Panc1 (cell line): ENCODE results near the gene RFC5. TPM values are rescaled to one million over a fixed set of nuclear protein-coding genes. Genes with fewer than 3 reads are reported as not detected.
"Not testable (repeated sequence)": the region's sequence is repeated elsewhere in the genome, so short reads cannot be mapped to it uniquely, and the experiment has no call there.

ENCODE experiments used
- ATAC-seq: fragments of 200-7000 bp; cut with Tn5 transposase; 2 replicates; pipeline ENCODE4 v1.9.1; 2020; ENCODE audit warnings: mild to moderate bottlenecking, moderate library complexity
- BruUV-seq: library from RNA; stranded (reverse); fragments of 400-500 nt; replicated peaks from 2 replicates; lab custom pipeline; 2021; lab: Mats Ljungman, UMichigan
- CTCF ChIA-PET: fragments of 300-600 bp; sonication (Branson Sonifier 250); formaldehyde crosslinking; loops from one replicate; lab custom pipeline; 2022; ENCODE audit warnings: antibody characterized with exemption; lab: Charles Lee
- POLR2A ChIA-PET: fragments of 300-600 bp; sonication (Branson Sonifier 250); formaldehyde crosslinking; loops from one replicate; lab custom pipeline; 2022; ENCODE audit warnings: antibody characterized with exemption; lab: Charles Lee
- DNase-seq: peaks from one replicate; pipeline ENCODE4 v3.0.0-alpha.2; 2010; ENCODE audit warnings: low read depth, low spot score
- H3K27ac ChIP-seq: 2 replicates; pipeline ENCODE4 v1.5.1; 2011; ENCODE audit warnings: mild to moderate bottlenecking, low read length, inconsistent platforms
- H3K27me3 ChIP-seq: fragments of 200-500 bp; sonication (Bioruptor generic); 2 replicates; pipeline ENCODE4 v1.6.0; 2014; ENCODE audit warnings: low read length, inconsistent platforms; ENCODE audit not compliant: control insufficient read depth, insufficient read depth
- H3K36me3 ChIP-seq: fragments of 200-500 bp; sonication (Bioruptor generic); 2 replicates; pipeline ENCODE4 v1.5.1; 2014; ENCODE audit warnings: inconsistent platforms, mild to moderate bottlenecking, low read length, moderate library complexity; ENCODE audit not compliant: control insufficient read depth, insufficient read depth
- H3K4me1 ChIP-seq: 2 replicates; pipeline ENCODE4 v1.5.1; 2011; ENCODE audit warnings: inconsistent platforms, mild to moderate bottlenecking, low read length, moderate library complexity; ENCODE audit not compliant: control insufficient read depth, insufficient read depth
- H3K4me3 ChIP-seq, 2 experiments: 2 replicates each; pipeline ENCODE4 v1.5.1; 2011 to 2012; ENCODE audit warnings: low read depth in 2 of 2, low read length in 2 of 2, mild to moderate bottlenecking in 2 of 2, inconsistent platforms in 1 of 2, moderate library complexity in 1 of 2
- H3K9me3 ChIP-seq: fragments of 200-500 bp; sonication (Bioruptor generic); 2 replicates; pipeline ENCODE4 v1.5.1; 2014; ENCODE audit warnings: low read depth, mild to moderate bottlenecking, inconsistent platforms, low read length, moderate library complexity; ENCODE audit not compliant: control insufficient read depth, insufficient read depth
- CTCF ChIP-seq: fragments of 450-650 bp; IDR thresholded peaks from 2 replicates; pipeline ENCODE4 v1.5.1; 2017; ENCODE audit warnings: mild to moderate bottlenecking
- POLR2AphosphoS5 ChIP-seq: IDR thresholded peaks from 2 replicates; pipeline ENCODE4 v1.6.1; 2012; ENCODE audit warnings: mild to moderate bottlenecking, low read depth, low read length, moderate library complexity
- SIN3A ChIP-seq: IDR thresholded peaks from 2 replicates; pipeline ENCODE4 v1.6.1; 2012; ENCODE audit warnings: low read depth, mild to moderate bottlenecking, low read length, moderate library complexity, borderline replicate concordance; ENCODE audit not compliant: insufficient read depth
- TCF7L2 ChIP-seq: IDR thresholded peaks from 2 replicates; pipeline ENCODE4 v1.6.1; 2011; ENCODE audit warnings: mild to moderate bottlenecking, low read depth, low read length, inconsistent platforms
- in situ Hi-C: cut with HindIII; loops from 2 replicates; pipeline ENCODE4 v1.10.0; 2016; ENCODE audit warnings: low sequenced_read_pairs, low pct_unique_long_range_greater_than_20kb
- intact Hi-C: fragments of 100-400 bp; cut with micrococcal nuclease; formaldehyde crosslinking; loops from one replicate; pipeline ENCODE4 v1.10.0; 2022; ENCODE audit not compliant: unreplicated experiment
- total RNA-seq: library from RNA; stranded (reverse); gene quantifications from one replicate; pipeline ENCODE4 v1.2.1, GENCODE V29; 2021; ENCODE audit not compliant: unreplicated experiment
- TF ChIP-seq, protein P1 (sequence below), 2 experiments: IDR thresholded peaks; 2 replicates each; pipeline ENCODE4 v1.6.1; 2011 to 2012; ENCODE audit warnings: low read depth in 2 of 2, control low read depth in 1 of 2, low read length in 1 of 2, mild to moderate bottlenecking in 1 of 2, moderate library complexity in 1 of 2; ENCODE audit not compliant: insufficient read depth in 1 of 2

Gene RFC5
- total RNA-seq, 1 experiment from 2014 or later = 25.0 TPM

DNA sequence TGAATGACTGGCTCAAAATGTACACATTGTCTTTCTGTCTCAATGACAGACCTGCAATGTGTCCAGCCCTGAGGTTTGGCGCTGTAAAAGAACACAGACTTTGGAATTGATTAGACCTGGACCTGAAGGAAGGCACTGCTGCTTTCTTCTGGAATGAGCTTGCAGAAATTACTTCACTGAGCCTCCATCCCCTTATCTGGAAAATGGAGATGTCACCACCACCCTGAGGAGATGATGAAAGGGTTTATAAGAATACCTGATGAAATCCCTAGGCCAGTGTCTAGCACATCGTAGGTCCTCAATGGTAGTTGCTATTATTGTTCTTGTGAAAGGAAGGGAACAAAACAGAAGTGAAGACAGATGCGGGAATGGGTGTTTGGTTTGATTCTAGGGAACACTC is 54.1 kb downstream of the RFC5 start:
- H3K36me3 ChIP-seq = no peaks in the 10 kb centered on the region
- ChIA-PET CTCF (no interaction called here), POLR2A (no interaction called here)
- no peaks in the 10 kb centered on the region for H3K9me3 ChIP-seq
- ATAC-seq (no peak), DNase-seq (no peak)
- intact Hi-C loops (no loop called here), in situ Hi-C loops (no loop called here)
- H3K27ac ChIP-seq = no peak overlapping the region
- H3K4me1 ChIP-seq = no peaks in the 10 kb centered on the region
- no peaks in the 10 kb centered on the region for H3K27me3 ChIP-seq
- H3K4me3 ChIP-seq = no peak overlapping the region
- TF ChIP-seq POLR2AphosphoS5 (no peak), CTCF (no peak), SIN3A (no peak), TCF7L2 (no peak)
- TF ChIP-seq, protein P1, sequence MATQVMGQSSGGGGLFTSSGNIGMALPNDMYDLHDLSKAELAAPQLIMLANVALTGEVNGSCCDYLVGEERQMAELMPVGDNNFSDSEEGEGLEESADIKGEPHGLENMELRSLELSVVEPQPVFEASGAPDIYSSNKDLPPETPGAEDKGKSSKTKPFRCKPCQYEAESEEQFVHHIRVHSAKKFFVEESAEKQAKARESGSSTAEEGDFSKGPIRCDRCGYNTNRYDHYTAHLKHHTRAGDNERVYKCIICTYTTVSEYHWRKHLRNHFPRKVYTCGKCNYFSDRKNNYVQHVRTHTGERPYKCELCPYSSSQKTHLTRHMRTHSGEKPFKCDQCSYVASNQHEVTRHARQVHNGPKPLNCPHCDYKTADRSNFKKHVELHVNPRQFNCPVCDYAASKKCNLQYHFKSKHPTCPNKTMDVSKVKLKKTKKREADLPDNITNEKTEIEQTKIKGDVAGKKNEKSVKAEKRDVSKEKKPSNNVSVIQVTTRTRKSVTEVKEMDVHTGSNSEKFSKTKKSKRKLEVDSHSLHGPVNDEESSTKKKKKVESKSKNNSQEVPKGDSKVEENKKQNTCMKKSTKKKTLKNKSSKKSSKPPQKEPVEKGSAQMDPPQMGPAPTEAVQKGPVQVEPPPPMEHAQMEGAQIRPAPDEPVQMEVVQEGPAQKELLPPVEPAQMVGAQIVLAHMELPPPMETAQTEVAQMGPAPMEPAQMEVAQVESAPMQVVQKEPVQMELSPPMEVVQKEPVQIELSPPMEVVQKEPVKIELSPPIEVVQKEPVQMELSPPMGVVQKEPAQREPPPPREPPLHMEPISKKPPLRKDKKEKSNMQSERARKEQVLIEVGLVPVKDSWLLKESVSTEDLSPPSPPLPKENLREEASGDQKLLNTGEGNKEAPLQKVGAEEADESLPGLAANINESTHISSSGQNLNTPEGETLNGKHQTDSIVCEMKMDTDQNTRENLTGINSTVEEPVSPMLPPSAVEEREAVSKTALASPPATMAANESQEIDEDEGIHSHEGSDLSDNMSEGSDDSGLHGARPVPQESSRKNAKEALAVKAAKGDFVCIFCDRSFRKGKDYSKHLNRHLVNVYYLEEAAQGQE (IDR thresholded peaks at IDR 0.05; ENCODE audit: insufficient read depth in 1 of 2, low read depth in 2 of 2, low read length in 1 of 2) = no peak
- BruUV-seq = TSS peak; percentile 47

DNA sequence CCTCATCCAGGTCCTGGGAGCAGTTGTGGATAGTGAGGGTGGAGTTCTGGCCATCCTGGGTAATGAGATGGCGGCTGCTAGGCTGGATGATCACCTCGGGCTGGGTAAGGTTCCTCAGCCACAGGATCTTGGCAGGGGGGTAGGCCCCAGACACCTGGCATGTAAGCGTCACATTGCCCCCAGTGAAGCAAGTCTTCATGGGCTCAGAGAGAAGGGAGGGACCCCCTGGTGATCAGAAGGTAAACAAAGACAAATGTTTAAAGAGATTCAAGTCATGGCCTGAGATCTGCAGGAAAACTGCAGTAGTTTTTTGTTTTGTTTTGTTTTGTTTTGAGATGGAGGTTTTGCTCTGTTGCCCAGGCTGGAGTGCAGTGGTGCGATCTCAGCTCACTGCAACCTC is 57.3 kb downstream of the RFC5 start:
- in situ Hi-C loops = no loop called here
- DNase-seq (no peak), ATAC-seq (no peak; the same call in 1 of the 2 replicates)
- Histone ChIP-seq H3K36me3 (no peaks in the 10 kb centered on the region), H3K9me3 (no peaks in the 10 kb centered on the region), H3K4me3 (no peak overlapping the region), H3K27ac (no peak overlapping the region), H3K4me1 (no peaks in the 10 kb centered on the region), H3K27me3 (no peaks in the 10 kb centered on the region)
- POLR2A ChIA-PET = no interaction called here
- TF ChIP-seq SIN3A (no peak), POLR2AphosphoS5 (no peak), TCF7L2 (no peak), CTCF (no peak)
- TF ChIP-seq, protein P1 (IDR thresholded peaks at IDR 0.05; ENCODE audit: insufficient read depth in 1 of 2, low read depth in 2 of 2, low read length in 1 of 2) = no peak
- no TSS peak for BruUV-seq
- CTCF ChIA-PET = no interaction called here
- intact Hi-C loops = no loop called here

DNA sequence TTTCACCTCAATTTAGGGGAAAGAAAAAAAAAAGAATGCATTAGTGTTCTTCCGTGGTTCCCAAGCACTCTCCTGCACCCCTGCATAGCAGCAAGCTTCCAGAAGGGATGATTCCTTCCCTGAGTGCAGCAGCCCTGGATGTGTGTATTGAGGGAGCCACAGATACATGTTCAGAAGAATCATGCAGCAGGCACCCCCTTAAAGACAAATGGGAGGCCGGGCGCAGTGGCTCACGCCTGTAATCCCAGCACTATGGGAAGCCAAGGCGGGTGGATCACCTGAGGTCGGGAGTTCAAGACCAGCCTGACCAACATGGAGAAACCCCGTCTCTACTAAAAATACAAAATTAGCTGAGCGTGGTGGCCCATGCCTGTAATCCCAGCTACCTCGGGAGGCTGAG is 65.0 kb downstream of the RFC5 start:
- BruUV-seq, in situ Hi-C loops, H3K4me1 ChIP-seq, CTCF ChIA-PET, H3K4me3 ChIP-seq, POLR2A ChIA-PET, H3K27ac ChIP-seq, H3K27me3 ChIP-seq, DNase-seq, H3K9me3 ChIP-seq, ATAC-seq, H3K36me3 ChIP-seq, intact Hi-C loops: not testable (repeated sequence)
